ENCODE results near the gene CACNA1F.

CACNA1F gene

GRCh38 chrX:49262603-49263002 lies 29.5 kb upstream of the CACNA1F start:
- no peak overlapping the region for H3K4me3 ChIP-seq (ENCODE audit: insufficient read depth, low read length, poor library complexity, severe bottlenecking)
- no peak overlapping the region for H3K4me2 ChIP-seq (ENCODE audit: low read depth, low read length, poor library complexity, severe bottlenecking)
- no peaks in the 10 kb centered on the region for H3K36me3 ChIP-seq (ENCODE audit: low read length)
- H3K27ac ChIP-seq (ENCODE audit: low read depth, low read length), result no peak overlapping the region
- H2AFZ ChIP-seq (ENCODE audit: low read depth, low read length, severe bottlenecking), result no peak overlapping the region
- H3K79me2 ChIP-seq (ENCODE audit: insufficient read depth, low read length), result no peaks in the 10 kb centered on the region
- no peaks in the 10 kb centered on the region for H3K9me3 ChIP-seq (ENCODE audit: insufficient read depth, low read length)
- H3F3A ChIP-seq (ENCODE audit: insufficient read depth), result no peaks in the 10 kb centered on the region
- no peaks in the 10 kb centered on the region for H3K9me2 ChIP-seq (replicated peaks; ENCODE audit: insufficient read depth, low read length)
- no peak overlapping the region for H3K9ac ChIP-seq (ENCODE audit: low read length)
- no peaks in the 10 kb centered on the region for H4K20me1 ChIP-seq (ENCODE audit: low read depth, low read length)
- TF ChIP-seq EZH2phosphoT487 (conservative IDR thresholded peaks at IDR 0.05; ENCODE audit: low read length), result no peak
- no peaks in the 10 kb centered on the region for H3K27me3 ChIP-seq (ENCODE audit: low read length)

DNA sequence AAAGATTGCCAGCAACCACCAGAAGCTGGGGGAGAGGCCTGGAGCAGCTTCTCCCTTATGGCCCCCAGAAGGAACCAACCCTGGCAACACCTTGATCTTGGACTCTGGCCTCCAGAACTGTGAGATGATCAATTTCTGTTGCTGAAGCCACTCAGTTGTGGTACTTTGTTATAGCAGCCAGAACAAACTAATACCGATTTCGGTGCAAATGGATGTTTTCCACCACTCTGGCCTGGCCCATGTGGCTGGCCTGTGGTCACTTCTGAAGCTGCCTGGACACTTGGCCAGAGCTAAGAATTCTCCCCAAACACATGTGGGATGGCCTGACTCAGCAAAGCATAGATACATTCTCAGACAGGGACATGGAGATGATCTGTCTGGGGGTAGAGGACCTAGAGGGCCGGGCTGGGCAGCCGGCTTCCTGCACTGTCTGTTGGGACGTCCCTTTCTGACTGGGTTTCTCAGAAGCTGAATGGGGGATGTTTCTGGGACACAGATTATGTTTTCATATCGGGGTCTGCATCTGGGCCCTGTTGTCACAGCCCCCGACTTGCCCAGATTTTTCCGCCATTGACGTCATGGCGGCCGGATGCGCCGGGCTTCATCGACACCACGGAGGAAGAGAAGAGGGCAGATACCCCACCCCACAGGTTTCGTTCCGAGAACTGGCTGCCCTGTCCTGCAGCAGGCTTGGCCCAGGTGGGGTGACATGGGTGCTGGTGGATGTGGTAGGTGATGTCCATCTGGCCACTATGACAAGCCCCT lies 27.3 kb upstream of the CACNA1F start:
- Histone ChIP-seq H3K4me2 (ENCODE audit: low read depth, low read length, poor library complexity, severe bottlenecking) (no peak overlapping the region), H3K36me3 (ENCODE audit: low read length) (no peaks in the 10 kb centered on the region), H3K27ac (ENCODE audit: low read depth, low read length) (no peak overlapping the region), H4K20me1 (ENCODE audit: low read depth, low read length) (no peaks in the 10 kb centered on the region), H3K27me3 (ENCODE audit: low read length) (no peaks in the 10 kb centered on the region), H3K9me2 (replicated peaks; ENCODE audit: insufficient read depth, low read length) (no peaks in the 10 kb centered on the region), H3K79me2 (ENCODE audit: insufficient read depth, low read length) (no peaks in the 10 kb centered on the region), H3K9me3 (ENCODE audit: insufficient read depth, low read length) (no peaks in the 10 kb centered on the region), H2AFZ (ENCODE audit: low read depth, low read length, severe bottlenecking) (no peak overlapping the region), H3K4me3 (ENCODE audit: insufficient read depth, low read length, poor library complexity, severe bottlenecking) (no peak overlapping the region), H3K9ac (ENCODE audit: low read length) (no peak overlapping the region), H3F3A (ENCODE audit: insufficient read depth) (no peaks in the 10 kb centered on the region)
- no peak for TF ChIP-seq CTCF (IDR thresholded peaks at IDR 0.05; ENCODE audit: insufficient read depth, low read length, poor library complexity, severe bottlenecking)
- no peak for TF ChIP-seq EZH2phosphoT487 (conservative IDR thresholded peaks at IDR 0.05; ENCODE audit: low read length)

DNA sequence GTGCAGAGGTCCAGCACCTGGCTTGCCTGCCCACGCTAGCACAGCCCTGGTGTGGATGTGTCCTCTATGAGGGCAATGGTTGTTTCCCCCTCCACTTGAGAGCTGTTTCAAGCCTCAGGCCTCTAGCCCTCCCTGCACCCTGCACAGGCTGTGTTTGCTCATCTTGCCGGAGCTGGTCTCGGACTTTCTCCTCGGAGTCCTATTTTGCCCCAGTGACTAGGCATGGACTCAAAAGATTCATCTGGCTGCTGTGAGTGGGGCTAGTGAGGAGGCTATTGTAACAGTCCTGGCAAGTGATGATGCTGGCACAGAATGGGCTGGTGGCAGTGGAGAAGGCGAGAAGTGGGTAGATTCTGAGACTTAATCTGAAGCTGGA lies 25.6 kb upstream of the CACNA1F start:
- no peak overlapping the region for H3K9ac ChIP-seq (ENCODE audit: low read length)
- H3K9me3 ChIP-seq (ENCODE audit: insufficient read depth, low read length), result no peaks in the 10 kb centered on the region
- H3K4me3 ChIP-seq (ENCODE audit: insufficient read depth, low read length, poor library complexity, severe bottlenecking), result no peak overlapping the region
- H3F3A ChIP-seq (ENCODE audit: insufficient read depth), result no peaks in the 10 kb centered on the region
- no peaks in the 10 kb centered on the region for H3K36me3 ChIP-seq (ENCODE audit: low read length)
- H2AFZ ChIP-seq (ENCODE audit: low read depth, low read length, severe bottlenecking), result no peak overlapping the region
- no peaks in the 10 kb centered on the region for H3K9me2 ChIP-seq (replicated peaks; ENCODE audit: insufficient read depth, low read length)
- no peaks in the 10 kb centered on the region for H3K27me3 ChIP-seq (ENCODE audit: low read length)
- no peaks in the 10 kb centered on the region for H3K79me2 ChIP-seq (ENCODE audit: insufficient read depth, low read length)
- H3K4me2 ChIP-seq (ENCODE audit: low read depth, low read length, poor library complexity, severe bottlenecking), result no peak overlapping the region
- no peak overlapping the region for H3K27ac ChIP-seq (ENCODE audit: low read depth, low read length)
- H4K20me1 ChIP-seq (ENCODE audit: low read depth, low read length), result no peaks in the 10 kb centered on the region
- no peak for TF ChIP-seq EZH2phosphoT487 (conservative IDR thresholded peaks at IDR 0.05; ENCODE audit: low read length)
- no peak for TF ChIP-seq CTCF (IDR thresholded peaks at IDR 0.05; ENCODE audit: insufficient read depth, low read length, poor library complexity, severe bottlenecking)

Data from SU-DHL-6 (cell line).